Stimulated activated memory B cell treated with anti-CD40 and anti-IgM and Interleukin-4, amounts not matched to agents 10 μg/mL and 1 μg/mL and 100 μg/mL, for 72 hours (primary cell): ENCODE results near the gene STK32B.
A peak's percentile ranks its signal among the peaks of the same experiment; 100 is the strongest.
"Not testable (repeated sequence)": the region's sequence is repeated elsewhere in the genome, so short reads cannot be mapped to it uniquely, and the experiment has no call there.

Source experiments
- ATAC-seq: fragments of 150-1000 bp; cut with Tn5 transposase; 2 replicates; pipeline ENCODE4 v1.10.0; 2021
- H3K27ac Mint-ChIP-seq: one replicate; pipeline ENCODE4 v1.8.0; 2022; ENCODE audit warnings: mild to moderate bottlenecking, mixed read lengths
- H3K27me3 Mint-ChIP-seq: one replicate; pipeline ENCODE4 v1.8.0; 2022; ENCODE audit warnings: mixed read lengths
- H3K36me3 Mint-ChIP-seq: one replicate; pipeline ENCODE4 v1.8.0; 2022; ENCODE audit warnings: mixed read lengths
- H3K4me1 Mint-ChIP-seq: one replicate; pipeline ENCODE4 v1.8.0; 2022; ENCODE audit warnings: mixed read lengths
- H3K4me3 Mint-ChIP-seq: one replicate; pipeline ENCODE4 v1.8.0; 2022; ENCODE audit warnings: mild to moderate bottlenecking, moderate library complexity, mixed read lengths
- H3K9me3 Mint-ChIP-seq: one replicate; pipeline ENCODE4 v1.8.0; 2022; ENCODE audit warnings: mixed read lengths

Gene STK32B

DNA sequence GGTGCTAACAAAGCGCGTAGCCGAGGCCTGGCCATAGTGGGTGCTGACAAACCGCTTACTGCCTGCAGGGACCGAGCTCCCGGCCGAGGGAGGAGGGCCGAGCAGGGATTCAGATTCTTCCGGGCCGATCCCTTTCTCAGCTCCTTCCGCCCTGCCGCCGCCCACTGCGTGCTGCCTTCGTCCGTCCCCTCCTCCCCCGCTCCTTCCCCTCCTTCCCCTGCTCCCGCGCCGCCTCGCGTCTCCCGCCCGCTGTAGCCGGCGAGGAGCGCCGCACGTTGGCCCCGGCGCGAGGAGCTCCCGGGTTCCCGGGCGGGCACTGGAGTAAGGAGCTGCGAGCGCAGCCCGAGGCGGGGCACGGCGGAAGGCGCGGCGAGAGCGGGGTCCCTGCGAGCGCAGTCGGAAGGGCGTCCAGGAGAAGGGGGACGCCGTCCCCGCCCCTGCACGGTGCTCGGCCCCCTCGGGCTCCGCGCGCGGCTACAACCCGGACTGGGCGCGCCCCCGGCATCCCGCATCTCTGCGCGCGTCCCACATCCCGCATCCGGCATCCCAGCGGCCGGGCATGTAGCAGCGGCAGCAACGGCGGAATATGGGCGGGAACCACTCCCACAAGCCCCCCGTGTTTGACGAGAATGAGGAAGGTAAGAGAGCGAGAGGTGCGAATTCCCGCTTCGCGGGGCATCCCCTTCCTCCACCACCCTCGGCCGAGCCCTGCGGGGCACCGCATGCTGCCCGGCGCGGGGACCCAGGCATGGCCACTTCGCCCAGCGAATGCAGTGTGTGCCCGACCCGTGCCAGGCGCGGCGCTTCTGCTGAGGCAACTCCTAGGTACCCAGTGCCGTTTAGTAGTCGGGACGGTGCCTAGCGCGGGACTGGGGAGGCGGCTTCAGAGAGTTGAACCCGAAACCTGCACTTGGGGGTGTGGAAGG, at the start of gene STK32B:
STK32B (plus strand) TSS at position 203 of the 926 bp plus-strand sequence.
- peaks cover 12% of the 10 kb centered on the region for H3K4me1 Mint-ChIP-seq
- H3K36me3 Mint-ChIP-seq = no peaks in the 10 kb centered on the region
- H3K9me3 Mint-ChIP-seq = no peaks in the 10 kb centered on the region
- H3K27me3 Mint-ChIP-seq = peaks cover 56% of the 10 kb centered on the region
- H3K27ac Mint-ChIP-seq = no peak within 1 kb of the TSS
- peak; percentile 29 for ATAC-seq
- H3K4me3 Mint-ChIP-seq = peak within 1 kb of the TSS; percentile 62

DNA sequence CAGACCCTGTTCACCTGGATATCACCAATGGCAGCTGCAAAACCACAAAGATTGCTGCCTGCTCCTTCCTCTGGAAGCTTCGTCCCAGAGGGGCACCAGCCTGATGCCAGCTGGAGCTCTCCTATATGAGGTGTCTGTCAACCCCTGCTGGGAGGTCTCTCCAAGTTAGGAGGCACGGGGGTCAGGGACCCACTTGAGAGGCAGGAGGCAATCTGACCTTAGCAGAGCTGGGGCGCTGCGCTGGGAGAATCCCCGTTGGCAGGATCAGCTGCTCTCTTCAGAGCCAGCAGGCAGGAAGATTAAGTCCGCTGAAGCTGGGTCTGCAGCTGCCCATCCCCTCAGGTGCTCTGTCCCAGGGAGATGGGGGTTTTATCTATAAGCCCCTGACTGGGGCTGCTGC, 49.6 kb upstream of the STK32B start:
- not testable (repeated sequence) for H3K4me3 Mint-ChIP-seq, H3K4me1 Mint-ChIP-seq, H3K9me3 Mint-ChIP-seq, H3K36me3 Mint-ChIP-seq, H3K27ac Mint-ChIP-seq, ATAC-seq
- peaks cover 55% of the 10 kb centered on the region for H3K27me3 Mint-ChIP-seq

DNA sequence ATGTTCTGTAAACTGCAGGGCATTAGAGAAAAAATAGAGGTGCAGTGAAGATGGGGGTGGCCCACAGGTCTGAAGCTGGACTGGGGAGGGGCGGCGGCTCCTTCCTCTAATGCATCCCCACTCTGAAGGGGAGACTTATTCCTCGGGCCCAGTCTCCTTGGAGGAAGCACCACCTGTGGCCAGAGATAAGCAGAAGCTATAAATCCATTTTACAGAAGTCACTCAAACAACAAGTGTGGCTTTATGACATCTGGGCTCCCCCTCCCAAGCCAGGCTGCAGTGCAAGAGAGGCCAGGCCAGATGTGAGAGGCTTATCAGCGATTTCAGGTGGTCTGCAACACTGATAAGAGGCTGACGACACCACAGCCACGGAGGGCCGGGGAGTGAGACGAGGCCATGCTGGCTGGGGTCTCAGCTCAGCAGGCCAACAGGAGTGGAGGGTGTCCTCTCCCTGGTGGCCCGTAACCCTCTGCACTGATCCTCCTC, 47.9 kb upstream of the STK32B start:
- ATAC-seq = no peak
- H3K27me3 Mint-ChIP-seq = peaks cover 55% of the 10 kb centered on the region

DNA sequence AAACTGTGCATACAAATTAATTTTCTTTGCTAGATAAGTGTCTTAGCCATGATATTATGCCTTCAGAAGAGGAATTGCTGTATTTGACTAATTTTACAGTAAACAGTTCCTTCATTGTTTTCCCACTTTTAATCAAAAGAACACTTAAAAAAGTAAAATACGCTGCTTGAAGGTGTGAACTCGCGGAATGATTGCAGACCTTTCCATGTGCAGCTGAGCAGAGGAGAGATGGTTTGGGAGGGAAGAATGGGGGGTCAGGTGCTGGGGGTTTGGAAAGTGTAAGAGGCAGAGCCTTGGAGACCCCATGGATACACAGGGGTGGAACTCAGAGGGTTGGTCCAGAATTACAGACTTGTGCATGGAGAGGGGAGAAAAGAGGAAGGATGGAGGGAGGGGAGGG, 47.4 kb upstream of the STK32B start:
- H3K4me3 Mint-ChIP-seq = no peak overlapping the region
- H3K9me3 Mint-ChIP-seq = no peaks in the 10 kb centered on the region
- H3K27me3 Mint-ChIP-seq = peaks cover 58% of the 10 kb centered on the region
- ATAC-seq = no peak
- no peaks in the 10 kb centered on the region for H3K4me1 Mint-ChIP-seq
- no peaks in the 10 kb centered on the region for H3K36me3 Mint-ChIP-seq
- H3K27ac Mint-ChIP-seq = no peak overlapping the region

More for the DNA sequence above, 47.9 kb upstream of the STK32B start:
- no peaks in the 10 kb centered on the region for H3K36me3 Mint-ChIP-seq
- H3K4me3 Mint-ChIP-seq = no peak overlapping the region
- H3K9me3 Mint-ChIP-seq = no peaks in the 10 kb centered on the region
- no peak overlapping the region for H3K27ac Mint-ChIP-seq
- no peaks in the 10 kb centered on the region for H3K4me1 Mint-ChIP-seq

DNA sequence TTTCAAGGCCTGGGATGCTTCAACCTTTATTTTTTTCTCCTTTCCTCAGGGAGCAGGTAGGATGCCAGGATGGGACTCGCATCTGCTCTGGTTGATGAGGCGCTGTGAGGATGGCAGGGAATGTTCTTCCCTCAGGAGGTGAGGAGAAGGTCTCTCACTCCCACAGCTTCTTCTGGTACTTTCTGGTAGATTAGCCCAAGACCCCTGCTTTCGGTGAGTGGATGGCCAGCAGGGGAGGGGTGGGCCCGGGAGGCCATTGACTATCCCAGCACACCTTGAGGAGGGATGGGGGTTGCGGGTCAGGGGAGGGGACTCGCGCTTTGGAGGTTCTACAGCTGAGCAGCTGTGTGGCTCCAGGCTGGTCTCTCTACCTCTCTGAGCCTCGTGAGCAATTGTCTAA, 46.8 kb upstream of the STK32B start:
- Mint-ChIP-seq H3K4me1 (no peaks in the 10 kb centered on the region), H3K4me3 (no peak overlapping the region), H3K27ac (no peak overlapping the region), H3K36me3 (no peaks in the 10 kb centered on the region), H3K9me3 (no peaks in the 10 kb centered on the region), H3K27me3 (peaks cover 57% of the 10 kb centered on the region)
- no peak for ATAC-seq

DNA sequence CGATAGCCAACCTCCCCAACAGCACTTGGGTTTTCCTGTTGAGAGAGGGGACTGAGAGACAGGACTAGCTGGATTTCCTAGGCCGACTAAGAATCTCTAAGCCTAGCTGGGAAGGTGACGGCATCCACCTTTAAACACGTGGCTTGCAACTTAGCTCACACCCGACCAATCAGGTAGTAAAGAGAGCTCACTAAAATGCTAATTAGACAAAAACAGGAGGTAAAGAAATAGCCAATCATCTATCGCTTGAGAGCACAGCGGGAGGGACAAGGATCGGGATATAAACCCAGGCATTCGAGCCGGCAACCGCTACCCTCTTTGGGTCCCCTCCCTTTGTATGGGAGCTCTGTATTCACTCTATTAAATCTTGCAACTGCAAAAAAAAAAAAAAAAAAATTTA, 44.3 kb upstream of the STK32B start:
- not testable (repeated sequence) for H3K27ac Mint-ChIP-seq, ATAC-seq, H3K4me3 Mint-ChIP-seq, H3K36me3 Mint-ChIP-seq, H3K9me3 Mint-ChIP-seq, H3K4me1 Mint-ChIP-seq
- peaks cover 54% of the 10 kb centered on the region for H3K27me3 Mint-ChIP-seq

DNA sequence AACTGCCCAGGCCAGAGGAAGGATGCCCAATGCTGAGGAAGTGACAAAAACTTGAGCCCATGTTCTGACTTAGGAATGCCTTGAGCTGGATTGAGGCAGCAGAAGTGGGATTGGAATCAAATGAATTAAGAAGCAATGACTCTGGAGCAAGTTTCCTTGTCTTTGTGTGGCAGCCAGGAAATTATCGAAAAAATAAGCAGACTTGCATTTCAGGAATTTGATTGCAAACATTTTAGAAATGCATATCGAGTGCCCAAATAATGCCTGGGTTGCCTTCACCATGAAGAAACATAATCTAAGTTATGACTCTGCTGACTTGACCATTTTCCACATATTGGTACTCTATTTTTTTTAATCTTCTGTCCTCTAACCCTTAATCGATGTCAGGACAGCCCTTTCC, 41.5 kb upstream of the STK32B start:
- Mint-ChIP-seq H3K27ac (no peak overlapping the region), H3K4me1 (no peaks in the 10 kb centered on the region), H3K36me3 (no peaks in the 10 kb centered on the region), H3K27me3 (peaks cover 41% of the 10 kb centered on the region), H3K4me3 (no peak overlapping the region), H3K9me3 (no peaks in the 10 kb centered on the region)
- no peak for ATAC-seq

DNA sequence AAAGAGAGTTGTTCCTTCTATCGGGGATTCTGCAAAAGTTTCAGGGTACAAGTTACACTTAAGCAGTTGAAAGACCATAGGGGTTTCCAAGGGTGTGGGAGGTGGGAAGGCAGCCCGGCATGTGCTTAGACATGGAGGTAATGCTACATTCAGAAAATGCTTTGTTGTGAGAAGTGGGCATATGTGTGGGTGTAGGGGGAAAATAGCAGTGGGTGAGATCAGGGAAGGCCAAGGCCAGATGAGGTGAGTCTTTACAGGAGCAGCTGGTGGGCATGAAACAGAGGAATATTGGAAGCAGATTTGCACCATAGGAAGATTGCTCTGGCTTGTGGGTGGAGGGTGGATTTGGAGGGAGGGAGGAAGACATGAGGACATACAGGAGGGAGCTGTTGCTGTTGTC, 40.3 kb upstream of the STK32B start:
- no peak overlapping the region for H3K4me3 Mint-ChIP-seq
- H3K36me3 Mint-ChIP-seq = no peaks in the 10 kb centered on the region
- H3K27me3 Mint-ChIP-seq = peaks cover 44% of the 10 kb centered on the region
- ATAC-seq = no peak
- no peaks in the 10 kb centered on the region for H3K9me3 Mint-ChIP-seq
- no peaks in the 10 kb centered on the region for H3K4me1 Mint-ChIP-seq
- H3K27ac Mint-ChIP-seq = no peak overlapping the region

DNA sequence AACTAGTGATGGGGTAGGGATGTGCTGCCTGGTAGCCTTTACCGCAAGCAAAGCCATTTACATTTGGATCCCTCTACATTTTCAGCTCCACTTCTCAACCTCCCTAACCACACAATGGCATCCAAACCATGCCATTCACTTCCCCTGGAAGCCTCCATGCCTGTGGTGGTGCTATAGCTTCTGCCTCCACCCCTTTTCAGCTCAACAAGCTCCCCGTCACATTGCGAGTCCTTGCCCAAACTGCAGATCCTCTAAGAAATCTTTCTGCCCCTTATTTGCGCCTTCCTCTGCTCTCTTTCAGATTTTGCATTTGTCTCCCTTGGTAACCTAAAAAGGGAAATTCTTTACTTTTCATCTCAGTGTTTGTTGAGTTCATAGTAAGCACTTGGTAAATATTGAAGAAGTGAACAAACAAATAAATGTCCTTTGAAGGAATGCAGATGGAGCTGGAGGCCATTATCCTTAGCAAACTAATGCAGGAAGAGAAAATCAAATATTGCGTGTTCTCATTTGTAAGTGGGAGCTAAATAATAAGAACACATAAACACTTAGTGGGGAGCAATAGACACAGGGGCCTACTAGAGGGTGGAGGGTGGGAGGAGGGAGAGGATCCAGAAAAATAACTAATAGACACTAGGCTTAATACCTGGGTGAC, 38.9 kb upstream of the STK32B start:
- no peak for ATAC-seq
- Mint-ChIP-seq H3K9me3 (no peaks in the 10 kb centered on the region), H3K36me3 (no peaks in the 10 kb centered on the region), H3K4me1 (no peaks in the 10 kb centered on the region), H3K27ac (no peak overlapping the region), H3K4me3 (no peak overlapping the region), H3K27me3 (peaks cover 47% of the 10 kb centered on the region)

DNA sequence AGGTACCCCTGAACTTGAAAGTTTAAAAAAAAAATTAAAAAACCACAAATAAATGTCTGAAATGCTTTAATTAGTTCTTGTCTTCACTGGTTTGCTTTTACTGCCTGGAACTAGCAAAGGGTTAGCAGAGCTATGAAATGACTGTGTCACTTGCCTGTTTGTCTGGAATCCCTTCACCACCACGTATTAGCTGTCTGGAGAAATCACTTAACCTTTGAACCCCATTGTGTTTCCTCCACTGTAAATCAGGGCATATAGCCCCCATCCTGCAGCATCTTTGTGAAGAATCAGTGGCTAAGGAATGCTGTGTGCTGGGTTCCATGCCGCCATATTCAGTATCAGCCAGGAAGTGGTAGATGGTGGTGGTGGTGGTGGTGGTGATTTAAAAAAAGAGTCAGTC, 38.3 kb upstream of the STK32B start:
- Mint-ChIP-seq H3K36me3 (no peaks in the 10 kb centered on the region), H3K4me3 (no peak overlapping the region), H3K27me3 (peaks cover 47% of the 10 kb centered on the region), H3K27ac (no peak overlapping the region), H3K9me3 (no peaks in the 10 kb centered on the region), H3K4me1 (no peaks in the 10 kb centered on the region)
- no peak for ATAC-seq

DNA sequence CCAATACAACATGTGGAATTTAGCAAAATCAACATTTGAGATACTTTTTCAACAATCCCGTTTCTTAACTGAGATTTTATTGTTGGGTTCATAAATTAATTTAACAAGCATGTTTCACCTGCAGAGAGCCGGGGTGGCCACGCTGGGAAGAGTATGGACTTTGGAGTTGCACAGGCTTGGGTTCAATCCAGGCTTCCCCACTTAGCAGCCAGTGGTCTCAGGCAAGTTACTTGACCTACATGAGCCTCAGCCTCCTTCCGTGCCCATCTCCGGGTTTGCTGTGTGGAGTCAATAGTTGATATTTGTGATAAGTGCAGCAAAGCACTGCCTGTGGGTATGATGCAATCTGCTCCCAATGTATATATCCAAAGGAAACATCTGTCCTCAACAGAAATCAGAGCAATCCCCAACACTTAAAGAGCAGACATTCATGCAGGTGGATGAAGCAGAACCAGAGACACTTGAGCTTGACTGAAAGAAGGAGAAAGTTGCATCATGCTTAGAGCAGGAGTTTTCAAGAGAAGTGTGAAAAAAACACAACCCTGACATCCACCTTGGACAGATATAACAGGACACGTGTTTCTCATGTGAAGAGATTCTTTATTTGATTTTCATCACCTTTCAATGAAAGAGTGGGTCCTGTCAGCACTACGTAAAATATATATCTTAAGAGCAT, 37.1 kb upstream of the STK32B start:
- Mint-ChIP-seq H3K9me3 (no peaks in the 10 kb centered on the region), H3K4me3 (no peak overlapping the region), H3K36me3 (no peaks in the 10 kb centered on the region), H3K4me1 (no peaks in the 10 kb centered on the region), H3K27me3 (peaks cover 44% of the 10 kb centered on the region), H3K27ac (no peak overlapping the region)
- ATAC-seq = no peak

DNA sequence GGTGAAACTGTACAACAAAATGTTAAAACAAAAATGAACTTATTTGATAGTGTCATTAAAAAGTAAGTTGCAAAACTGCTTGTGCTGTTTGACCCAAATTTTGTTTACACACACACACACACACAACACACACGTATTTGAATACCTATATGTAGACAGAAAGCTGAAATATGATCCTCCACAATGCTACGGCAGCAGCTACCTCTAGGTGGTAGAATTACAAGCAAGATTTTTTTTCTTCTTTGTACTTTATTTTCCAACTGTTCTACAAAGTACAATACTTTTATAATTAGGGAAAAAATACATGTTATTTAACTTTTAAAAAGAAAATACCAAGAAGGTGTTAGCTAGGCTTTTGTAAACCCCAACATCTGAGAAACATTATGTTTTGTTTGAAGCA, 33.2 kb upstream of the STK32B start:
- Mint-ChIP-seq H3K27me3 (peaks cover 41% of the 10 kb centered on the region), H3K9me3 (peaks cover 4% of the 10 kb centered on the region), H3K4me1 (no peaks in the 10 kb centered on the region), H3K27ac (no peak overlapping the region), H3K4me3 (no peak overlapping the region), H3K36me3 (no peaks in the 10 kb centered on the region)
- ATAC-seq = no peak

DNA sequence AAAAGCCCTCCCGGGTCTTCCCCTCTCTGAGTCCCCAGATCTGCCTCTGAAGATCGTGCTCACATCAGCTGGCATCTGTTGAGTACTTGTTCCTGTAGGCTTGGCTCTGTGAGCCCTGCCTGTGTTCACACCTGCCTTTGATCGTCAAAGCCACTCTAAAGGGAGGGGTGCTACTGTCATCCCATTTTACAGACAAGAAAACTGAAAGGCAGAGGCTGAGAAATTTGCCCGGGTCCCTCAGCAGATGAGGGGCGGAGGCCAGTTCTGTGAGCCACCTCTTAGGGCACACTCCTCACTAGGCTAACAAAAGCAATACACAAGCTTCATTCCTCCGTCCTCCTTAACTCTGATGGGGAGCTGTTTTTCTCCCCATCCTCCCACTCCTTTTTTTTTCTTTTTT, 32.7 kb upstream of the STK32B start:
- H3K4me3 Mint-ChIP-seq = no peak overlapping the region
- H3K36me3 Mint-ChIP-seq = no peaks in the 10 kb centered on the region
- no peak overlapping the region for H3K27ac Mint-ChIP-seq
- peaks cover 36% of the 10 kb centered on the region for H3K27me3 Mint-ChIP-seq
- ATAC-seq = no peak
- no peaks in the 10 kb centered on the region for H3K4me1 Mint-ChIP-seq
- H3K9me3 Mint-ChIP-seq = peaks cover 4% of the 10 kb centered on the region

DNA sequence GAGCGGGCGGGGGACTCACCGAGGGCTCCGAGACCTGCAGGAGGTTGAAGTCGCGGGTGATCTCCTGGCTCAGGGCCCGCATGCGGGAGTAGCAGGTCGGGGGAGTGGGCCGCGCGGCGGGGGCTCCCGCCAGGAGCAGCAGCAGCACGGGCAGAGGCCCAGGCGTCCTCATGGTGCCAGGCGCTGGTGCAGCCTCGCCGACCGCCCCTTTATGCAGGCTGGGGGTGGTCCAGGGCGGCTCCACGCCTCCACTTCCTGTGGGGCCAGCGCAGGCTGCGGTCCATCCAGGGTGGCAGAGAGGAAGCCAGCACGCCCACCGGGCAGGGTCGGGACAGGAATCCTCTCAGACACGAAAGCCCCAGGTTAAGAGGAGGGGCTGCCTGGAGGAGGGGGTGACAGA, 32.0 kb upstream of the STK32B start, which contains the start of gene CYTL1:
CYTL1 (minus strand) TSS at position 185 of the 400 bp plus-strand sequence; CDS start at position 172, 13 bp downstream.
- peaks cover 4% of the 10 kb centered on the region for H3K9me3 Mint-ChIP-seq
- ATAC-seq = peak; percentile 17
- H3K4me1 Mint-ChIP-seq = no peaks in the 10 kb centered on the region
- no peaks in the 10 kb centered on the region for H3K36me3 Mint-ChIP-seq
- no peak within 1 kb of the TSS for H3K4me3 Mint-ChIP-seq
- peaks cover 33% of the 10 kb centered on the region for H3K27me3 Mint-ChIP-seq
- H3K27ac Mint-ChIP-seq = no peak within 1 kb of the TSS

DNA sequence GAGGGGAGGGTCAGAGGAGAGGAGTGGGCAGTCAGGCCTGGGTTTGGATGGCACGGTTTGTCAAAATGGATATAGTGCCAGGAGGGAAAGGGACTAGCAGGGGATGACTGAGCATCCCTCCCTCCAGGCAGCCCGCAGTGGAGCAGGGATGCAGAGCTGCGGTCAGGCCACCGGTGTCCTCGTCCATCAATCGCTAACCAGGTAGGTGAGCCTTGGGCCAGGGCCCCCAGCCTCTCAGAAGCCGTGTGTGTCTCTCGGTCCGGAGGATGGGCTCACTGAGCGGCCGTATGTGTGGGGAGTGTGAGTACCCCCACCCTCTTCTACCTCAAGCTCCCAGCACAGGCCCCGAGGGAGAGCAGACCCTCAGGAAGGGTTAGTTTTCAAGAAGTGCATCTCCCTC, 31.5 kb upstream of the STK32B start:
- Mint-ChIP-seq H3K4me3 (no peak overlapping the region), H3K9me3 (peaks cover 4% of the 10 kb centered on the region), H3K27me3 (peaks cover 33% of the 10 kb centered on the region), H3K27ac (no peak overlapping the region), H3K4me1 (no peaks in the 10 kb centered on the region), H3K36me3 (no peaks in the 10 kb centered on the region)
- no peak for ATAC-seq
